DND-41 (cell line): ENCODE results near the gene PAK1IP1.

Experiments
- ATAC-seq: fragments of 200-7000 bp; cut with Tn5 transposase; 3 replicates; pipeline ENCODE4 v1.9.1; 2021; ENCODE audit warnings: low read depth; ENCODE audit not compliant: insufficient read depth
- DNase-seq: peaks from one replicate; pipeline ENCODE4 v3.0.0-alpha.2; 2020
- H2AFZ ChIP-seq: 2 replicates; pipeline ENCODE4 v1.6.0; 2012; ENCODE audit warnings: low read depth, low read length
- H3K27ac ChIP-seq: 2 replicates; pipeline ENCODE4 v1.5.1; 2012; ENCODE audit warnings: low read length, inconsistent platforms
- H3K27me3 ChIP-seq: fragments of 200-600 bp; sonication (generic); 2 replicates; pipeline ENCODE4 v1.6.0; 2012; ENCODE audit warnings: low read length, mild to moderate bottlenecking, inconsistent platforms; ENCODE audit not compliant: insufficient read depth, poor library complexity
- H3K36me3 ChIP-seq: 2 replicates; pipeline ENCODE4 v1.5.1; 2012; ENCODE audit warnings: low read length, inconsistent platforms; ENCODE audit not compliant: insufficient read depth
- H3K4me1 ChIP-seq: 2 replicates; pipeline ENCODE4 v1.5.1; 2012; ENCODE audit warnings: mild to moderate bottlenecking, low read length; ENCODE audit not compliant: insufficient read depth
- H3K4me2 ChIP-seq: 2 replicates; pipeline ENCODE4 v1.6.0; 2012; ENCODE audit warnings: mild to moderate bottlenecking, moderate library complexity, low read length, inconsistent platforms; ENCODE audit not compliant: insufficient read depth
- H3K4me3 ChIP-seq, 2 experiments: fragments of 200-600 bp in 1 of 2; shearing (Covaris generic) in 1 of 2; 2 replicates each; pipeline ENCODE4 v1.5.1; 2012 to 2016; ENCODE audit warnings: inconsistent platforms in 2 of 2, low read length in 2 of 2, mild to moderate bottlenecking in 2 of 2, low read depth in 1 of 2, moderate library complexity in 1 of 2
- H3K79me2 ChIP-seq: 2 replicates; pipeline ENCODE4 v1.6.0; 2012; ENCODE audit warnings: low read length, inconsistent platforms; ENCODE audit not compliant: insufficient read depth
- H3K9ac ChIP-seq: 2 replicates; pipeline ENCODE4 v1.6.0; 2012; ENCODE audit warnings: low read depth, mild to moderate bottlenecking, inconsistent platforms, low read length, moderate library complexity
- H3K9me3 ChIP-seq: 2 replicates; pipeline ENCODE4 v1.5.1; 2012; ENCODE audit warnings: low read length, moderate library complexity, mild to moderate bottlenecking, inconsistent platforms; ENCODE audit not compliant: insufficient read depth, severe bottlenecking
- H4K20me1 ChIP-seq: 2 replicates; pipeline ENCODE4 v1.6.0; 2012; ENCODE audit warnings: low read length; ENCODE audit not compliant: insufficient read depth
- EZH2 ChIP-seq: IDR thresholded peaks from 3 replicates; pipeline ENCODE4 v1.6.1; 2012; ENCODE audit warnings: borderline replicate concordance, low read depth, mild to moderate bottlenecking, moderate library complexity, low read length, inconsistent platforms; ENCODE audit not compliant: severe bottlenecking
- TF ChIP-seq, protein P1 (sequence below): IDR thresholded peaks from 2 replicates; pipeline ENCODE4 v1.5.1; 2012; ENCODE audit warnings: borderline replicate concordance, low read length, moderate library complexity, mild to moderate bottlenecking; ENCODE audit not compliant: poor library complexity, severe bottlenecking; ENCODE audit errors: extremely low read depth

PAK1IP1 gene

DNA sequence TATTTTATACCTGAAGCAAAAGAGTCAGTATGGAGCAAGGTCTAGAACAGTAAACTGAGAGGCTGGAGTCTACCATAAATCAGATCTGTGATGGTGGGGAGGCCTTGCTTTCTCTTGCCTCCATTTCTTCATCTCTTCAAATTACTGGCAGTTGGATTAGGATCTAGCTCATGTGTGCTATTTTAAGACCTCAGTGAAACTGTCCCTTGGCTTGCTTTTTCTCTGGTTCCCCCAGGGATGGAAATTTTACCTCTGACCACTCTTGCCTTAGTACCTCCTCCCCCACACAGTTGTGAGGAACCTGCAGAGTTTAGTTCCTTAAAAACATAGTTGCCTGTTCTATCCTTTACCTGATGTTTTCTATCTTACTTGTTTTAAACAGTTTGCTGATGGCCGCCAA is 61.3 kb downstream of the PAK1IP1 start:
- Histone ChIP-seq H3K9me3 (no peaks in the 10 kb centered on the region), H3K79me2 (peaks cover 69% of the 10 kb centered on the region), H3K4me3 (no peak overlapping the region), H3K27me3 (no peaks in the 10 kb centered on the region), H4K20me1 (peaks cover 25% of the 10 kb centered on the region), H3K9ac (no peak overlapping the region), H3K27ac (no peak overlapping the region), H3K4me1 (0 out of 2 replicates have a peak, but pooled peaks cover 7% of the 10 kb centered on the region), H2AFZ (no peak overlapping the region), H3K4me2 (no peak overlapping the region), H3K36me3 (peaks cover 83% of the 10 kb centered on the region)
- TF ChIP-seq, protein P1, sequence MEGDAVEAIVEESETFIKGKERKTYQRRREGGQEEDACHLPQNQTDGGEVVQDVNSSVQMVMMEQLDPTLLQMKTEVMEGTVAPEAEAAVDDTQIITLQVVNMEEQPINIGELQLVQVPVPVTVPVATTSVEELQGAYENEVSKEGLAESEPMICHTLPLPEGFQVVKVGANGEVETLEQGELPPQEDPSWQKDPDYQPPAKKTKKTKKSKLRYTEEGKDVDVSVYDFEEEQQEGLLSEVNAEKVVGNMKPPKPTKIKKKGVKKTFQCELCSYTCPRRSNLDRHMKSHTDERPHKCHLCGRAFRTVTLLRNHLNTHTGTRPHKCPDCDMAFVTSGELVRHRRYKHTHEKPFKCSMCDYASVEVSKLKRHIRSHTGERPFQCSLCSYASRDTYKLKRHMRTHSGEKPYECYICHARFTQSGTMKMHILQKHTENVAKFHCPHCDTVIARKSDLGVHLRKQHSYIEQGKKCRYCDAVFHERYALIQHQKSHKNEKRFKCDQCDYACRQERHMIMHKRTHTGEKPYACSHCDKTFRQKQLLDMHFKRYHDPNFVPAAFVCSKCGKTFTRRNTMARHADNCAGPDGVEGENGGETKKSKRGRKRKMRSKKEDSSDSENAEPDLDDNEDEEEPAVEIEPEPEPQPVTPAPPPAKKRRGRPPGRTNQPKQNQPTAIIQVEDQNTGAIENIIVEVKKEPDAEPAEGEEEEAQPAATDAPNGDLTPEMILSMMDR = no peak
- TF ChIP-seq EZH2 = no peak
- ATAC-seq (no peak), DNase-seq (no peak)
